ENCODE results near the gene SORBS2. TPM values are rescaled to one million over a fixed set of nuclear protein-coding genes. Genes with fewer than 3 reads are reported as not detected.

SORBS2 gene
- total RNA-seq, 1 donor from 2014 or later: 33.6 TPM

GRCh38 chr4:185638093-185638492, 173.9 kb downstream of the SORBS2 start:
- Mint-ChIP-seq H3K9me3 (ENCODE audit: unreplicated experiment) (no peaks in the 10 kb centered on the region), H3K27ac (ENCODE audit: unreplicated experiment) (no peak overlapping the region), H3K4me1 (ENCODE audit: unreplicated experiment) (peaks cover 25% of the 10 kb centered on the region), H3K4me3 (ENCODE audit: unreplicated experiment) (no peak overlapping the region), H3K27me3 (ENCODE audit: unreplicated experiment) (no peaks in the 10 kb centered on the region), H3K36me3 (ENCODE audit: unreplicated experiment) (peaks cover 3% of the 10 kb centered on the region)
- no peak for TF ChIP-seq CTCF (IDR thresholded peaks at IDR 0.05)
- no peak for DNase-seq (ENCODE audit: extremely low spot score, unreplicated experiment)

GRCh38 chr4:185637163-185637875, 174.7 kb downstream of the SORBS2 start:
- Mint-ChIP-seq H3K27me3 (ENCODE audit: unreplicated experiment) (no peaks in the 10 kb centered on the region), H3K27ac (ENCODE audit: unreplicated experiment) (no peak overlapping the region), H3K9me3 (ENCODE audit: unreplicated experiment) (no peaks in the 10 kb centered on the region), H3K36me3 (ENCODE audit: unreplicated experiment) (no peaks in the 10 kb centered on the region), H3K4me3 (ENCODE audit: unreplicated experiment) (no peak overlapping the region), H3K4me1 (ENCODE audit: unreplicated experiment) (peaks cover 22% of the 10 kb centered on the region)
- no peak for TF ChIP-seq CTCF (IDR thresholded peaks at IDR 0.05)
- DNase-seq (ENCODE audit: extremely low spot score, unreplicated experiment): no peak

GRCh38 chr4:185634066-185634652, 177.8 kb downstream of the SORBS2 start:
- Mint-ChIP-seq H3K4me3 (ENCODE audit: unreplicated experiment) (no peak overlapping the region), H3K27me3 (ENCODE audit: unreplicated experiment) (no peaks in the 10 kb centered on the region), H3K36me3 (ENCODE audit: unreplicated experiment) (no peaks in the 10 kb centered on the region), H3K9me3 (ENCODE audit: unreplicated experiment) (no peaks in the 10 kb centered on the region), H3K4me1 (ENCODE audit: unreplicated experiment) (peaks cover 6% of the 10 kb centered on the region), H3K27ac (ENCODE audit: unreplicated experiment) (no peak overlapping the region)
- no peak for DNase-seq (ENCODE audit: extremely low spot score, unreplicated experiment)
- peak; percentile 55 for TF ChIP-seq CTCF (IDR thresholded peaks at IDR 0.05)

DNA sequence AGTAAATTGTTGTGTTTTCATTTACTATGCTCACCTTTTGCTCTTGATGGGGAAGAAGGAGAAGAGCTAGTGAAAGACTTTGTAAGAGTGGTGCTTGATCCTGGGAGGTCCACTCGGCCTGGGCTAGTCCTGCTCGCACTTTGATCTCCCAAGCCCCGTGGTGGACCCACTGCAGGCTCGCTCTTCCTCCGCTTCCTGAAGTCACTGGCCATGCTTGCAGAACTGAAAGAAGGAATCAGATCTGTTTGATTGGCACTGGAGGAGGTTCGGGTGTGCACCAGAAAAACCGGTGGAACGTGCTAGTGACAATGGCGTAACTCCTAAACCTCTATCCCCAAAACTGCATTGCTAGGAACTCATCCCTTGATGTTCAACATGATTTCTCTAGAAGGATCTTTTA, 185.2 kb downstream of the SORBS2 start:
- Mint-ChIP-seq H3K9me3 (ENCODE audit: unreplicated experiment) (no peaks in the 10 kb centered on the region), H3K4me1 (ENCODE audit: unreplicated experiment) (no peaks in the 10 kb centered on the region), H3K4me3 (ENCODE audit: unreplicated experiment) (no peak overlapping the region), H3K27ac (ENCODE audit: unreplicated experiment) (no peak overlapping the region), H3K27me3 (ENCODE audit: unreplicated experiment) (no peaks in the 10 kb centered on the region), H3K36me3 (ENCODE audit: unreplicated experiment) (peaks cover 22% of the 10 kb centered on the region)
- DNase-seq (ENCODE audit: extremely low spot score, unreplicated experiment): no peak
- no peak for TF ChIP-seq CTCF (IDR thresholded peaks at IDR 0.05)

- TF ChIP-seq CTCF (IDR thresholded peaks at IDR 0.05): no peak
- H3K27me3 Mint-ChIP-seq (ENCODE audit: unreplicated experiment): no peaks in the 10 kb centered on the region
- no peak overlapping the region for H3K27ac Mint-ChIP-seq (ENCODE audit: unreplicated experiment)
- DNase-seq (ENCODE audit: extremely low spot score, unreplicated experiment): no peak
- H3K4me3 Mint-ChIP-seq (ENCODE audit: unreplicated experiment): no peak overlapping the region
- H3K36me3 Mint-ChIP-seq (ENCODE audit: unreplicated experiment): peaks cover 22% of the 10 kb centered on the region
- no peaks in the 10 kb centered on the region for H3K9me3 Mint-ChIP-seq (ENCODE audit: unreplicated experiment)
- H3K4me1 Mint-ChIP-seq (ENCODE audit: unreplicated experiment): no peaks in the 10 kb centered on the region
Observed at GRCh38 chr4:185625503-185625902, 186.5 kb downstream of the SORBS2 start.

Measured in osteocyte (in vitro differentiated cells).